Pons (tissue), 1 donor: ENCODE results near the gene ANLN.

Source experiments
- DNase-seq: peaks from one replicate; pipeline ENCODE4 v3.0.0-alpha.2; 2016; ENCODE audit warnings: low spot score

ANLN gene, protein sequence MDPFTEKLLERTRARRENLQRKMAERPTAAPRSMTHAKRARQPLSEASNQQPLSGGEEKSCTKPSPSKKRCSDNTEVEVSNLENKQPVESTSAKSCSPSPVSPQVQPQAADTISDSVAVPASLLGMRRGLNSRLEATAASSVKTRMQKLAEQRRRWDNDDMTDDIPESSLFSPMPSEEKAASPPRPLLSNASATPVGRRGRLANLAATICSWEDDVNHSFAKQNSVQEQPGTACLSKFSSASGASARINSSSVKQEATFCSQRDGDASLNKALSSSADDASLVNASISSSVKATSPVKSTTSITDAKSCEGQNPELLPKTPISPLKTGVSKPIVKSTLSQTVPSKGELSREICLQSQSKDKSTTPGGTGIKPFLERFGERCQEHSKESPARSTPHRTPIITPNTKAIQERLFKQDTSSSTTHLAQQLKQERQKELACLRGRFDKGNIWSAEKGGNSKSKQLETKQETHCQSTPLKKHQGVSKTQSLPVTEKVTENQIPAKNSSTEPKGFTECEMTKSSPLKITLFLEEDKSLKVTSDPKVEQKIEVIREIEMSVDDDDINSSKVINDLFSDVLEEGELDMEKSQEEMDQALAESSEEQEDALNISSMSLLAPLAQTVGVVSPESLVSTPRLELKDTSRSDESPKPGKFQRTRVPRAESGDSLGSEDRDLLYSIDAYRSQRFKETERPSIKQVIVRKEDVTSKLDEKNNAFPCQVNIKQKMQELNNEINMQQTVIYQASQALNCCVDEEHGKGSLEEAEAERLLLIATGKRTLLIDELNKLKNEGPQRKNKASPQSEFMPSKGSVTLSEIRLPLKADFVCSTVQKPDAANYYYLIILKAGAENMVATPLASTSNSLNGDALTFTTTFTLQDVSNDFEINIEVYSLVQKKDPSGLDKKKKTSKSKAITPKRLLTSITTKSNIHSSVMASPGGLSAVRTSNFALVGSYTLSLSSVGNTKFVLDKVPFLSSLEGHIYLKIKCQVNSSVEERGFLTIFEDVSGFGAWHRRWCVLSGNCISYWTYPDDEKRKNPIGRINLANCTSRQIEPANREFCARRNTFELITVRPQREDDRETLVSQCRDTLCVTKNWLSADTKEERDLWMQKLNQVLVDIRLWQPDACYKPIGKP

DNA sequence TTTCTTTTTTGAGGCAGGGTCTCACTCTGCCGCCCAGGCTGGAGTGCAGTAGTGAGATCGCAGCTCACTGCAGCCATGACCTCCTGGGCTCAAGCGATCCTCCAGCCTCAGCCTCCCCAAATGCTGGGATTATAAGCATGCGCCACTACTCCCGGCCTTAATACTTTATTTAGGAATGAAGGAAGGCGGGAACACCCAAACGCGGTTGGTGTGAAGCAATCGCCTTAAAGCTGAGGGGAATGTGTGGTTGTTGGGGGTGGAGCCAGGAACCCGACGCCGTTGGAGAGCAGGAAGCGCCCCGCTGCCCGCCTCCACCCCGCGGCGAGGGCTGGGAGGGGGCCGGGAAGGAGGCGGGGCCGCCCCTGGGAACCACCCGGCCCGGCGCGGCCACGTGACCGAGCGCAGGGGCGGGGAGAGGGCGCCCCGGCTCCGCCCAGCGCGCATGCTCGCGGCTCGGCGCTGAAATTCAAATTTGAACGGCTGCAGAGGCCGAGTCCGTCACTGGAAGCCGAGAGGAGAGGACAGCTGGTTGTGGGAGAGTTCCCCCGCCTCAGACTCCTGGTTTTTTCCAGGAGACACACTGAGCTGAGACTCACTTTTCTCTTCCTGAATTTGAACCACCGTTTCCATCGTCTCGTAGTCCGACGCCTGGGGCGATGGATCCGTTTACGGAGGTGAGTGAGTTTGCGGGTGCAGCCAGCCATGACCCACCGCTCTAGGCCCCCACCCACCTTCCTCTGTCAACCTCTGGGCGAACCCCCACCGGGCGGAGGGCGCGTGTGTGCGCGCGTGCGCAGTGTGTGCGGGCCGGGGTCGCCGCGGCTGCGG is at the start of gene ANLN:
Gene ANLN (plus strand): TSS at position 492 of the 828 bp plus-strand sequence. CDS start 165 bp downstream, at position 657.
- peak; percentile 90 for DNase-seq

DNA sequence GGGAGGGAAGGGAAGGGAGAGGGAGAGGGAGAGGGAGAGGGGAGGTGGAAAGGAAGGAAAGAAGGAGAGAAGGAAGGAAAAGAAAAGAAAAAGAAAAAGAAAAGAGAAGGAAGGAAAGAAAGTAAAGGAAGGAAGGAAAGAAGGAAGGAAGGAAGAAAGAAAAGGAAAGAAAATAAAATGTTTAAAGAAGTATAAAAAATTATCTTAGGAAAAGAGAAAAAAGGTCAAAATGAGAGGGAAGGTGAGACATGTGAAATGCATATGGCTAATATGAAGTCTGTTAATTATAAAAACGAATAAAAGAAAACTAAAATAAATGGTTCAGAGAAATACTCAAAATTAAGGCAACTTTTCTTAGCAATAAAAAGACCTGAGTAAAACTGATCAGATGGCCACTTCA is 46.1 kb upstream of the ANLN start:
- no peak for DNase-seq

DNA sequence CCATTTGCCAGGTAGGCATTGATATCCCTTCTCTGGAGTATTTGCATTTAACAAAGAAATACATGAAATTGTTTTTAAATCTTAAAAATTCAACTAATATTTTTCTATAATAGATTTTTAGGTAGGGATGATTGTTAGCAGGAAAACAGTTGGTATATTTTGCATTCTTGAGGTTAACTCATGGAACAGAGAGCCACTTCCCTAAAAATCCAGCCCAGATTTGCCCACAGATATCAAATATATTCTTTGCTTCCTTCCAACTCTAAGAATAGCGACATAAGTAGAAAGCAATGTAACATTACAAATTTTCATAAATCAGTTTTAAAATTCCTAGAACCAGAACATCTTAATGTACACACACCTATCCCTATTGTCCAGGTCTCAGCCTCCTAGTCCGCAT is 45.0 kb upstream of the ANLN start:
- DNase-seq = no peak

DNA sequence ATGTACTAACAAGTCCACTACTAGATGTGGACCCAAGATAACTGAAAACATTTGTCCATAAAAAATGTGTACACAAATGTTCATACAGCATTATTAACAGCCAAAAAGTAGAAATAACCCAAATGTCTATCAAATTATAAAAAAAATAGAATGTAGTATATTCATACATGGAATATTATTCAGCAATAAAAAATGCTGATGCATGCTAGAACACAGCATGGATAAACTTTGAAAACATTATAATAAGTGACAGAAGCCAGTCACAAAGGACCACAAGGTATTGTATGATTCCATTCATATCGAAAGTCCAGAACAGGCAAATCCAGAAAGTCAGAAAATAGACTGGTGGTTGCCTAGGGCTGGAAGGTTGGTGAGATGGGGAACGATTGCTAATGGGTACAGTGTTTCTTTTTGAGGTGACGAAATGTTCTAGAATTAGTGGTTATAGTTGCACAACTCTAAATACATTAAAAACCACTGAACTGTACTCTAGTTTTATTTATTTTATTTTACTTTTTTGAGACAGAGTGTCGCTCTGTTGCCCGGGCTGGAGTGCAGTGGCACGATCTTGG is 43.3 kb upstream of the ANLN start:
- no peak for DNase-seq

DNA sequence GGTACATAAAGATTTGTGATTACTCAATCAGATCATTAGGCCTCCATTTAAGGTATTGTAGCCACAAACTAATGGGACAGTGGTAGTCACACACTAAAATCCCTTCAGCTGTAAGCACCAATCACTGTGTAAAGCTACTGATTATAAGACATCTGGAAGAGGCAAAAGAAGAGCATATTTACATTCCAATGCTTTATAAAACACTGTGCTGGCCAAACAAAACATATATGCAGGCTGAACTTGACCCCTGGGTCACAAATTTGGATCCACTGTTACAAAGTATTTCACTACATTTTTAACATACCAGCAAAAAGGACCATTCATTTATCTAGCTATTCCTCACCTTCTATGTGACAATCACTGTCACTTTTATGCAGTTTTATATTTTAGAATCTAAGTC is 41.4 kb upstream of the ANLN start:
- no peak for DNase-seq

DNA sequence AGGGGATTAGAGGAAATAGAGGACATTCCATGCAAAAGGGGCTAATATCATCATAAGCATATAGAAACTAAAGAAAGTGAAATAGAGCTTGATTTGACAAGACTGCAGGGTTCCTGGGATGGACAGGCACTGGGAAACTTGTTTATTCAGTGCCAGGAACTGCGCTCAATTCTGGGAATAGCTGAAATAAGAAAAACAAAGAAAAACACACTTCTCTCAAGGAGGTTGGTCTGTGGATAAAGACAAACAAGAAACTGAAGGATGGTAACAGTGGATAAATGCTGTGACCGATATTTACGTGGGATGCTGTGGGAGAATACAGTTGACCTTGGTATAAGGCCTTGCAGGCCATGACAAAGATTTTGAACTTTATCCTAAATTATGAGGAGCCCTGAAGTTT is 40.9 kb upstream of the ANLN start:
- DNase-seq = no peak

DNA sequence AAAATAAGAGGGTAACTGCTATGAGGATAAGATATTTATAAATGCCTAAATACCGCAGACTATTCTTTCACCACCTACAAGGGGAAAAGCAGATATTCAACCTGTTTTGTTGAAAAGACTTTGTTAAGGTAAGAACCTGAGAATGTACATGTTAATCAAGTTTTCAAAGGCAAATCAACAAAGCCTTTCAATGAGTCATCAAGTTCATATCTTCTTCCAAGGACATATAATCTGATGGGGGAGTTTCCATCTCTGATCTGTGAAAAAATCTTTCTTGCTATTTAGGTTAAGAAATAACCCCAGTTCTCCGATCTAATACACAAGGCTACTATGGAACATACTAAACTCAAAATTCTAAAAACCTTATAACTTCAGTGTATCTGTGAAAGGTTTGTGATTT is 40.0 kb upstream of the ANLN start:
- no peak for DNase-seq

DNA sequence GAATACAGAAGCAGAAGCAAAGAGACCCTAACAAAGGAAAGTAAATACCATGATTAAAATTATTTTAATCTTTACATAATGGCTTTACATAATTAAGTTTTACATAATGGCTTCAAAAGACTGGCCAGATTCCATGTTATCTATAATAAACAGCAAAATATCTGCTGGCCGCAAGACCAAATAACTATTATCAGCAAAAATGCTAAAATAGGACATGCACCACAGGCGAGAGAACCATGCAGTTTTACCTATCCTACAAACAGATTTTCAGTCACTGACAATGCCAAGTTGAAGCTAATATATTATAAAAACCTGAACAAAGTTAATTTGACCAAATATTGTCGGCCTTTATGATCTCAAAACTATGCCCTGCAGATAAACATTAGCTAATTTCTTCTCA is 34.2 kb upstream of the ANLN start:
- DNase-seq = no peak

DNA sequence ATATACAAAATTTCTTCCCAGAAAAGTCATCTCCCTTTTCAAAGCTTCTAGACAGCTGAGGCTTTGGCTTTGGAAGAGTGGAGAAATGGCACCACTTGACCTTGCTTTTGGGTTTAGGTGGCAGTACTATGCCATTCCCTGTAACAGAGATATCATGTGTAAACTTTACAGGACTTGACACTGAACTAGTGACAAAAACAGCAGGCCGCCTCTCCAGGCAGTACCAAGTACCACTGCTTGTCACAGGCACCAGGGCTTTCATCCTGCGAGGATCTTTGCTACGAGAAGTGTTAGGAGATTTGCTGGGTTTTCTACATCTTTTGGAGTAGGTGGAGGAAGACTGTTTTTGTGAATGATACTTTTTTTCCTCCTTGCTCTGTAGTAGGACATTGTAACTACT is 32.6 kb upstream of the ANLN start:
- DNase-seq = peak; percentile 75

DNA sequence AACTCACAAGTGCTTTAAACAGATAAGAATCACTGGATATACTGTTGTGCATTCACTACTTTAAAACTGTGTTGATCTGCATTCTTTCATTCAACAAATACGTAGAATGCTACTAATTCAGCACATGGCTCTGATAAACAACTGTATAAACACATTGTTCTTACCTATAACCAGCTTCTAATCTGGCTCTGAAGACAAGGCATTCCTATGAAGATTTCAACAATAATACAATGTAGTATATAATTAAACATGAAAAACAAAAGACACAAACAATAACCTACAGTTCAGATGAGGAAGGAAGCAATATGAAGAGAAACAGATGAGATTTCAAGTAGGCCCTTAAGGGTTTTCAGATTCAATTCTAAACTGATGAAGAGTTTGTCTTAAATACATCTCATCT is 31.1 kb upstream of the ANLN start:
- DNase-seq = no peak

DNA sequence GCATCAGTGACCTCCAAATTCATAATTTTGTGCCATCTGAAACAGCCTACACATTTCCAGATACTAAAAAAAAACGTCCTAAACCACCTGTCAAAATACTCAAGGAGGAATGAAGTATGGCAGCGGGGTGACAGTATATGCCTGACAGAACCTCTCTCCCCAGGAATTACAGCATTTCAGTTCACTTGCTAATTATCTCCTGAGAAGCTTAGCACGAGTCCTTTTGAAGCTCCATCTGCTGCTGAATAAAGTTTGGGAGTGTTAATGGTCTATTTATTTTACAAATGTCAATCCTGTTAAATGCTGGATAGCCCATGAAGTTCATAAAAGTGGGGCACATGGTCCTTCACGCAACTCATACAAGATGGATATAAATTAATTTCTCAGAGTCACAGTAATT is 29.4 kb upstream of the ANLN start:
- no peak for DNase-seq

DNA sequence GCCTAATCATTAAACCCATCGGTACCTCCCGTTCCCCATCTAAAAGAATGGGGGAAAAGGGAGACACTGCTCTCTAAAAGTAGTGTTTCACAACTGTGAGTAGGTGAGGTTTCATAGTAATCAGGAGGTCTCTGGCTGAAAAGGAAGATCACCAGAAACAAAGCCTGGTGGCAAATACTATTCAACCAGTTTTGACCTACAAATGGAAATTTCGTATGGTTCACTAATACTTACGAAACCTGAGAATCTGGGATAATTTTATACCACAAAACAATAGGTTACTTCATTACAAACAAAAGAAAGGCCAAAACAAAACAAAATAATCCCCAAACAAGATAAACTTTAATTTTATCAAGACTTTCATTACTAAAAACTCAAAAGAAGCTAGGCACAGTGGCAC is 28.4 kb upstream of the ANLN start:
- DNase-seq = no peak

DNA sequence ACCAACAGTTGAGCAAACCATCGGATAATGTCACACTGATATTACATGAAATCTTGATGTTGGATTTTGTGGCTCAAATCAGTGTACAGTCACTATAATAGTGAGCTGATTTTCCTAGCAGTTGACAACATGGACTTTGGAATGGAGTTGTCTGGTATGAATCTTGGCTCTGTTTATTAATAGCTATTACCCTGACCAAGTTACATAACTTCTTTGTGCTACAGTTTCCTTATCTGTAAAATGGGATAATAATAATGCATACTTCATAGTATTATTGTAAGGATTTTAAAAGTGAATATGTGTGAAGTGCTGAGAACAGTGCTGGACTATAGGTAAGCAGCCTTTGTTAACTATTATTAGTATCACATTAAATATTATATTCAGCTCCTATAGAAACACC is 26.1 kb upstream of the ANLN start:
- DNase-seq = no peak

DNA sequence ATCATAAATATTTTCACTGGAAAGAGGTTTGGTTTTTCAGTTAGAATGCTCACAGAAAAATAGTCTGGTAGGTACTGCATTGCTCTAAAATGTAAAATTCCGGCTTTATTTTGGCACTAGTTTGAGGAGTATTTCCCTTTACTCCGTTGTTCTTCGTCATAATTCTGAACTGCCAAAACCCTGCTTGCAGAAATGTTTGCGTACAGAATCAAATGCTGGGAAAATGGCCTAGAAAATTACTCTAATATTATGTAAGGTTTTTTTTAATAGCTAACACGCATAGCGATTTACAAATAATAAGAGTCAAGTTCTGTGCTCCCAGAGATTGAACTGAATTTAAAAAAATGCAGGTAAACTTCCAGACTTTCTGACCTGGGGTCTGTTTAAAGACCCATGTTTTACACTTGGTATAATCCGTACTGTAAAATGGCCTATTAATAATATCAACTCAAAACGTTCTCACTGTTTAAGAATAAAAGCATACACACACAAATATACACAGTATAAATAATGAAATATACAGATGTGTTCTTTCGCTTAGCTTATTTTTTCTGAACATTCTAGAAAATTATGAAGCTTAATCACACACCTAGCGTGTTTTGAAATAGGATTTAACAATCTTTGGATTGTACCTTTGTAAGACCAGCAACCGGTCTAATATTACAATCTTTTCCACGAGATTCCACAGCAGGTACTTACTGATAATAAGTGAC is 23.5 kb upstream of the ANLN start:
- no peak for DNase-seq

DNA sequence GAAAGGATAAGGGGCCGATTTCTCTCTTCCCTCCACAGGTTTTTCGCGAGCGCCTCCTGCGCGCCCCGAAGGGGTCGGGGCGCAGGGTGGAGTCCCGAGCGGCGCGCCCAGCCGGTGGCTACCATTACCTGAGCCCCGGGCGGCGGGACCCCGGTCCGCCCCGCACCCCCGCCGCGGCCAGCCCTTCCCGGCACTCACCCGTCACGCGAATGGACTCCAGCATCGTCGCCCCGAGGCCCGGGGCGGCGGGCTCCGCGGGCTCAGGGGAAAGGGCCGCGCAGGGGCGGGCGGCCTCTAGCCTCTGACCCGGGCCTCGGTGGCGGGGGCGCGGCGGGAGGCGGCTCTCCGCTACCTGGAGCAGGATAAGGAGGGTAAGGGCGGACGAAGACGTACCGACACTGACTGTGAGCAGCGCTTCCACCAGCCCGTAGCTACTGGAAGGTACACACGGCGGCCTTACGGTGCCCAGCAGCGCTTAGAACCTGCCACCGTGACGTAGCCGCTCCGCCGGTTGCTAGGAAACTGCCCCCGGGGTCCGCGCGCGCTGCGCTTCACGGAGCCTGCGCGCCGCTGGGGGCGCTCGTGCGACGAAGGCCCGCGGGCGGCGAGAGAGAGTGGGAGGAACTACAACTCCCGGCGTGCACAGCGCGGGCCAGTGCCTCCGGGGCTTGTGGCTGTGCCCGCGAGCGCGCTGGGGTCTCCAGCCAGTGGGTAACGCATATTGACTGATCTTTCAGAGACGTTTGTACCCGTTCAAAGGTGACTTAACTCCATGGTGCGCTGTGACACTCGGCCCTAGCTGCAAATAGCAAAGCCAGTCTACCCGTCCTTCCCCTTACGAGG is 22.7 kb upstream of the ANLN start:
- DNase-seq = peak; percentile 91

DNA sequence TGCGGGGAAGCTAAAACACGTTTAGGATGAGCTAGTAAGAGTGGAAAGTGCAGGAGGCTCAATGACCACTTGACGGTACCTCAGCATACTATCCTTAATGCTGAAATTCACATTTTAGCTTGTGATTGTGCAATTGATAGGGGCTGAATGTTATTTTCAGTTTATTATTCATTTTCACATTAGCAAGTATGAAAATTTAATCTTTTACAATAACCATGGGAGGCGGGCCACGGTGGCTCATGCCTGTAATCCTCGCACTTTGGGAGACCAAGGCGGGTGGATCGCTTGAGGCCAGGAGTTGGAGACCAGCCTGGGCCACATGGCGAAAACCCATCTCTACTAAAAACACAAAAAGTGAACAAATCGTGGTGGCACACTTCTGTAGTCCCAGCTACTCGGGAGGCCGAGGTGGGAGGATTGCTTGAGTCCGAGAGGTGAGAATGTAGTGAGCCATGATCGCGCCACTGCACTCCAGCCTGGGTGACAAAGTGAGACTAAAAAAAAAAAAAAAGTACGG is 22.0 kb upstream of the ANLN start:
- no peak for DNase-seq

DNA sequence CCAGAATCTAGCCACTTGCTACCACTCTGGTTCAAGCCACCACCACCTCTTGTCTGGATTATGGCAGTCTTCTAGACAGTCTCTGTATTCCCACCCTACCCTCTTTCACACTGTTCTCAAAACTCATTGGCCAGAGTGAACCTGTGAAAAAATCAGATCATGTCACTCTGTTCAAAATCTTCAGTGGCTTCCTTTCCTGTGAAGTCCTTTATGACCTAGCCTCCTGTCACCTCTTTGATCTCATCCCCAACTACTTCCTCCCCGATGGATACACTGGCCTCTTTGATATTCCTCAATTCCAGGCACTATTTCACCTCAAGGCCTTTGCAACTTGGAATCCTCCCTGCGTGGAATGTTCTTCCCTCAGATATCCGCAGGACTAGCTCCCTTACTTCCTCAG is 21.2 kb upstream of the ANLN start:
- DNase-seq = no peak

DNA sequence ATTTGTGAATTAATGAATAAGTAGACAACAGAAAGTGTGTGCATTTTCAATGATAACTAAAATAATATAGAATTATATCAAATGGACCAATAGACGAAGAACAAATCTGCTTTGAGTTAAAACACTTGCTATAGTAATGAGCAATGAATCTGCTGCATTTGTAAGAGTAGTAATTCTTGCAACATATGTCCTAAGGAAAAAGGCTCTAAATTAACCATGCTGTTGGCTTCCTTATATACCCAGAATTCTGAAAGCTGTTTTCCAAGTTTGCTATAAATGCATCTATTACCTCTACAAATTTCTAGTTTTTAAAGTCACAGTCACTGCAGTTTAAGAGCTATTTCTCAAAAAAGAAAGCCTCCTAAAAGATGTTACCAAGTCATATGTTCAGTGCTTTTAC is 20.5 kb upstream of the ANLN start:
- peak; percentile 36 for DNase-seq

DNA sequence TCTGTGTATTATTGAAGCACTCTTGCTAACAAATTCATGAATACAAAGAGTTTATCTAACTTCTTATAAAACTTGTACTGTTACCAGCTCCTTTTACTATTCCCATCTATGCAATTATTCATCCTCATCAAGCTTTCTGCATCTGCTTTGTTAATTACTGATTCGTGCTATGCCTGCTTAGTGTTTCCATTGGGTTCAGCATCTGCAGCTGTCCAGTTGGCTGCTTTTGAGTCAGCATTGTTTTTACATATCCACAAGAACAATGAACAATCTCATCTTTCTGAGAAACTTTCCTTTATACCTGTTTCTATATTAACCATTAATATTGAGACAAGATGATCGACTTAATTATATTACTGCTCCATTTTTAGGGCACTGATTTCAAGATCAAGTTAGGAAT is 19.6 kb upstream of the ANLN start:
- DNase-seq = peak; percentile 88

DNA sequence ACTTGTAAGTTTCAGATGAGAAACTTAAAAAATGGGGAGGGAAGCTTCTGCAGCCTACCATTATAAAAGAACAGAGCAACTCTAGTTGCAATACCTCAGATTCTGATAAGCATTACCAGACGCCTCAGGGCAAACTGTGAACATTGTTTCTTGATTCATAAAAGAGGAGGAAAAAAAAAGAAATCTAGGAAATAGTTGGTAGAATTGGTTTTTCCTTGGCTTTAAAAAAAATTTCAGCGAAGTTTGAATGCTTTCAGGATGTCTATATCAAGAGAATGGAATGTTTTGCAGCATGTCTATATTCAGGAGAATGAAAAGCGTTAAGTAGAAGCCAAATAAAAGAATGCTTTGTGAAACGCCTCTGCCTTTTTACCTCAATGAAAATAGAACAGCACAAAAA is 17.5 kb upstream of the ANLN start:
- no peak for DNase-seq
